Tibial nerve (tissue), 4 donors: Measurements from ENCODE around the gene LMO7.

Experiments used
- CTCF ChIP-seq, 5 experiments: fragments of 200-600 bp in 3 of 5; fragments of 450-650 bp in 2 of 5; sonication (generic) in 3 of 5; IDR thresholded peaks; one replicate each; pipeline ENCODE4 v1.5.1; 2016 to 2019; ENCODE audit warnings: antibody characterized with exemption in 5 of 5, mild to moderate bottlenecking in 3 of 5, moderate library complexity in 2 of 5
- EP300 ChIP-seq, 2 donors: sonication (generic); formaldehyde crosslinking; IDR thresholded peaks; one replicate each; pipeline ENCODE4 v1.6.1; 2017; ENCODE audit warnings: antibody characterized with exemption in 2 of 2, mild to moderate bottlenecking in 1 of 2
- POLR2A ChIP-seq, 2 donors: fragments of 450-650 bp; IDR thresholded peaks; one replicate each; pipeline ENCODE4 v1.6.1; 2017; ENCODE audit warnings: antibody characterized with exemption in 2 of 2, mild to moderate bottlenecking in 2 of 2, moderate library complexity in 2 of 2

- TF ChIP-seq POLR2A (IDR thresholded peaks at IDR 0.05) (no peak), CTCF (IDR thresholded peaks at IDR 0.05) (no peak), EP300 (IDR thresholded peaks at IDR 0.05) (no peak)
Observed at GRCh38 chr13:75639454-75639853, 3.3 kb downstream of the LMO7 start.
